Mesothelial cell of epicardium (in vitro differentiated cells): ENCODE measurements around the gene USH1C. TPM values are rescaled to one million over a fixed set of nuclear protein-coding genes. Genes with fewer than 3 reads are reported as not detected.

ENCODE experiments used
- DNase-seq, 2 experiments: peaks; one replicate each; pipeline ENCODE4 v3.0.0; 2021; ENCODE audit warnings: low spot score in 2 of 2; ENCODE audit not compliant: unreplicated experiment in 2 of 2
- H3K27ac Mint-ChIP-seq: 2 replicates; pipeline ENCODE4 v1.8.0; 2021; ENCODE audit warnings: mixed read lengths
- H3K27me3 Mint-ChIP-seq: 2 replicates; pipeline ENCODE4 v1.8.0; 2021; ENCODE audit warnings: low read depth, mixed read lengths
- H3K36me3 Mint-ChIP-seq: 2 replicates; pipeline ENCODE4 v1.8.0; 2021; ENCODE audit warnings: mixed read lengths
- H3K4me1 Mint-ChIP-seq: 2 replicates; pipeline ENCODE4 v1.8.0; 2021; ENCODE audit warnings: mixed read lengths
- H3K4me3 Mint-ChIP-seq: 2 replicates; pipeline ENCODE4 v1.8.0; 2021; ENCODE audit warnings: mild to moderate bottlenecking, moderate library complexity, mixed read lengths
- H3K9me3 Mint-ChIP-seq: 2 replicates; pipeline ENCODE4 v1.8.0; 2021; ENCODE audit warnings: mixed read lengths
- CTCF ChIP-seq: fragments of 200-600 bp; sonication (generic); IDR thresholded peaks from one replicate; pipeline ENCODE4 v1.5.0; 2021; ENCODE audit warnings: antibody characterized with exemption; ENCODE audit not compliant: unreplicated experiment
- total RNA-seq: library from RNA; stranded (reverse); gene quantifications from 3 replicates; pipeline ENCODE4 v1.2.1, GENCODE V29; 2021

The USH1C gene
- total RNA-seq, 1 donor from 2014 or later: 0.54 TPM

- Mint-ChIP-seq H3K27me3 (peaks cover 46% of the 10 kb centered on the region), H3K4me3 (no peak overlapping the region), H3K4me1 (peaks cover 2% of the 10 kb centered on the region), H3K36me3 (no peaks in the 10 kb centered on the region), H3K9me3 (no peaks in the 10 kb centered on the region), H3K27ac (no peak overlapping the region)
- no peak for DNase-seq
- no peak for TF ChIP-seq CTCF
These were observed 27.0 kb downstream of the USH1C start for GRCh38 chr11:17517186-17517585.

- no peak overlapping the region for H3K27ac Mint-ChIP-seq
- H3K9me3 Mint-ChIP-seq: no peaks in the 10 kb centered on the region
- H3K36me3 Mint-ChIP-seq: no peaks in the 10 kb centered on the region
- peaks cover 2% of the 10 kb centered on the region for H3K4me1 Mint-ChIP-seq
- H3K4me3 Mint-ChIP-seq: no peak overlapping the region
- DNase-seq: no peak
- H3K27me3 Mint-ChIP-seq: peaks cover 50% of the 10 kb centered on the region
- no peak for TF ChIP-seq CTCF
These were observed 27.6 kb downstream of the USH1C start for GRCh38 chr11:17516551-17517150.

- Mint-ChIP-seq H3K27ac (no peak overlapping the region), H3K4me1 (peaks cover 3% of the 10 kb centered on the region), H3K36me3 (no peaks in the 10 kb centered on the region), H3K27me3 (peaks cover 53% of the 10 kb centered on the region), H3K9me3 (no peaks in the 10 kb centered on the region), H3K4me3 (no peak overlapping the region)
- no peak for TF ChIP-seq CTCF
- DNase-seq: no peak
These were observed 28.6 kb downstream of the USH1C start for GRCh38 chr11:17515443-17516176.

GRCh38 chr11:17514476-17514875 lies 29.7 kb downstream of the USH1C start:
- Mint-ChIP-seq H3K27me3 (peaks cover 54% of the 10 kb centered on the region), H3K4me1 (peaks cover 8% of the 10 kb centered on the region), H3K36me3 (no peaks in the 10 kb centered on the region), H3K9me3 (no peaks in the 10 kb centered on the region), H3K4me3 (no peak overlapping the region), H3K27ac (no peak overlapping the region)
- DNase-seq: no peak
- no peak for TF ChIP-seq CTCF

- H3K4me1 Mint-ChIP-seq: peaks cover 11% of the 10 kb centered on the region
- DNase-seq: no peak
- H3K4me3 Mint-ChIP-seq: no peak overlapping the region
- no peak overlapping the region for H3K27ac Mint-ChIP-seq
- no peak for TF ChIP-seq CTCF
- peaks cover 54% of the 10 kb centered on the region for H3K27me3 Mint-ChIP-seq
- no peaks in the 10 kb centered on the region for H3K9me3 Mint-ChIP-seq
- H3K36me3 Mint-ChIP-seq: no peaks in the 10 kb centered on the region
These were observed 30.4 kb downstream of the USH1C start for GRCh38 chr11:17513853-17514252.
